T-helper 17 cell (primary cell): ENCODE measurements around the gene EPS8L2. TPM values are rescaled to one million over a fixed set of nuclear protein-coding genes. Genes with fewer than 3 reads are reported as not detected.

ENCODE experiments used
- total RNA-seq, 4 donors: library from RNA in 2 of 4; stranded (reverse) in 2 of 4; gene quantifications; one replicate each; pipeline ENCODE4 v1.2.3 and lab custom pipeline; 2022 to 2026

Gene EPS8L2
- total RNA-seq, 2 donors from 2014 or later, result 6.8 to 11.7 TPM

Other genes with a start within 250 kb of the EPS8L2 start
- 100 to 1,000 TPM; 108 to 127 TPM for gene RNH1, start 199.0 kb upstream of the EPS8L2 start, total RNA-seq
- 10 to 100 TPM; 31.4 TPM for gene HRAS, start 170.7 kb upstream of the EPS8L2 start, total RNA-seq
- gene LRRC56, start 168.7 kb upstream of the EPS8L2 start, total RNA-seq, result 1 to 10 TPM; 5.7 to 5.8 TPM
- 1 to 10 TPM; 3.8 to 6.0 TPM for gene LMNTD2, start 145.5 kb upstream of the EPS8L2 start, total RNA-seq
- 10 to 100 TPM; 24.6 to 29.4 TPM for gene RASSF7, start 145.3 kb upstream of the EPS8L2 start, total RNA-seq
- 10 to 100 TPM; 36.7 to 44.8 TPM for gene PHRF1, start 129.8 kb upstream of the EPS8L2 start, total RNA-seq
- gene IRF7, start 90.3 kb upstream of the EPS8L2 start, total RNA-seq, result 10 to 100 TPM; 40.3 to 44.0 TPM
- gene CDHR5, start 81.3 kb upstream of the EPS8L2 start, total RNA-seq, result not detected
- not detected for gene SCT, start 79.0 kb upstream of the EPS8L2 start, total RNA-seq
- under 1 TPM; 0.40 to 0.89 TPM for gene DRD4, start 69.0 kb upstream of the EPS8L2 start, total RNA-seq
- 10 to 100 TPM; 55.3 to 77.1 TPM for gene DEAF1, start 11.0 kb upstream of the EPS8L2 start, total RNA-seq
- gene TMEM80, start 10.4 kb upstream of the EPS8L2 start, total RNA-seq, result 10 to 100 TPM; 20.8 to 21.3 TPM
- 100 to 1,000 TPM in 1 of 2 donors, 10 to 100 TPM in 1; 60.4 to 102 TPM for gene TALDO1, start 41.2 kb downstream of the EPS8L2 start, total RNA-seq
- 10 to 100 TPM; 36.7 to 44.3 TPM for gene GATD1, start 71.3 kb downstream of the EPS8L2 start, total RNA-seq
- gene CEND1, start 83.9 kb downstream of the EPS8L2 start, total RNA-seq, result under 1 TPM in 1 of 2 donors, not detected in 1; 0.63 TPM
- 10 to 100 TPM; 16.4 to 20.3 TPM for gene SLC25A22, start 92.0 kb downstream of the EPS8L2 start, total RNA-seq
- 10 to 100 TPM; 26.8 to 29.7 TPM for gene PIDD1, start 99.0 kb downstream of the EPS8L2 start, total RNA-seq
- gene RPLP2, start 103.7 kb downstream of the EPS8L2 start, total RNA-seq, result 1,000 to 10,000 TPM; 4,178 to 4,199 TPM
- gene PNPLA2, start 112.7 kb downstream of the EPS8L2 start, total RNA-seq, result 100 to 1,000 TPM; 178 to 182 TPM
- gene CRACR2B, start 121.7 kb downstream of the EPS8L2 start, total RNA-seq, result 1 to 10 TPM in 1 of 2 donors, under 1 TPM in 1; 0.47 to 1.0 TPM
- gene CD151, start 126.7 kb downstream of the EPS8L2 start, total RNA-seq, result 10 to 100 TPM; 54.9 to 67.3 TPM
- 10 to 100 TPM; 38.5 to 40.5 TPM for gene POLR2L, start 136.3 kb downstream of the EPS8L2 start, total RNA-seq
- 1 to 10 TPM; 2.1 to 3.0 TPM for gene TSPAN4, start 136.6 kb downstream of the EPS8L2 start, total RNA-seq
- 10 to 100 TPM; 23.4 to 28.8 TPM for gene CHID1, start 204.6 kb downstream of the EPS8L2 start, total RNA-seq
- 10 to 100 TPM; 71.1 to 74.0 TPM for gene AP2A2, start 219.6 kb downstream of the EPS8L2 start, total RNA-seq